ENCODE results near the gene STAMBPL1. TPM values are rescaled to one million over a fixed set of nuclear protein-coding genes. Genes with fewer than 3 reads are reported as not detected.
"Not testable (repeated sequence)": the region's sequence is repeated elsewhere in the genome, so short reads cannot be mapped to it uniquely, and the experiment has no call there.

Gene STAMBPL1
- total RNA-seq, 4 donors from 2014 or later = 14.4 to 25.1 (median 16.2) TPM

GRCh38 chr10:88835096-88835909, 44.7 kb upstream of the STAMBPL1 start:
- TF ChIP-seq CTCF (IDR thresholded peaks at IDR 0.05) = peak in 1 of 3 donors; percentile 74
- ATAC-seq (ENCODE audit: low FRiP score) (peak; percentile 87), DNase-seq (ENCODE audit: low spot score) (peak; percentile 78)

- DNase-seq (ENCODE audit: low spot score) (no peak), ATAC-seq (ENCODE audit: low FRiP score) (peak; percentile 17)
- TF ChIP-seq CTCF (IDR thresholded peaks at IDR 0.05) = no peak
Observed at GRCh38 chr10:88835910-88836221, 44.2 kb upstream of the STAMBPL1 start.

GRCh38 chr10:88837632-88838031, 42.4 kb upstream of the STAMBPL1 start:
- DNase-seq (ENCODE audit: low spot score); ATAC-seq (ENCODE audit: low FRiP score): not testable (repeated sequence)

- no peak for ATAC-seq (ENCODE audit: low FRiP score)
- no peak for TF ChIP-seq CTCF (IDR thresholded peaks at IDR 0.05)
Observed at GRCh38 chr10:88838766-88839350, 41.2 kb upstream of the STAMBPL1 start.

GRCh38 chr10:88840104-88840503, 39.9 kb upstream of the STAMBPL1 start:
- ATAC-seq (ENCODE audit: low FRiP score) (no peak), DNase-seq (ENCODE audit: low spot score) (no peak)
- TF ChIP-seq CTCF (IDR thresholded peaks at IDR 0.05) = no peak

More at GRCh38 chr10:88838766-88839350, 41.2 kb upstream of the STAMBPL1 start:
- DNase-seq (ENCODE audit: low spot score) = no peak

- ATAC-seq (ENCODE audit: low FRiP score) (no peak), DNase-seq (ENCODE audit: low spot score) (no peak)
- no peak for TF ChIP-seq CTCF (IDR thresholded peaks at IDR 0.05)
Observed at GRCh38 chr10:88840881-88841280, 39.2 kb upstream of the STAMBPL1 start.

- TF ChIP-seq CTCF (IDR thresholded peaks at IDR 0.05) = no peak
- DNase-seq (ENCODE audit: low spot score) = no peak
- no peak for ATAC-seq (ENCODE audit: low FRiP score)
Observed at GRCh38 chr10:88841316-88842111, 38.5 kb upstream of the STAMBPL1 start.
